ENCODE data around the gene TRAT1.

Gene TRAT1

GRCh38 chr3:108822123-108822897, at the start of gene TRAT1:
Gene TRAT1, plus strand, starts transcription at chr3:108822786. Its CDS starts 142 bp downstream, at chr3:108822928.
- no peak within 1 kb of the TSS for H3K4me3 ChIP-seq (ENCODE audit: low read depth, low read length)
- H3K27me3 ChIP-seq (ENCODE audit: control insufficient read depth, insufficient read depth, low read length) = no peaks in the 10 kb centered on the region
- H3K27ac ChIP-seq (ENCODE audit: low read depth, low read length) = no peak within 1 kb of the TSS
- H3K4me1 ChIP-seq (ENCODE audit: control insufficient read depth, insufficient read depth, low read length) = no peaks in the 10 kb centered on the region
- H3K9ac ChIP-seq (ENCODE audit: low read length) = no peak within 1 kb of the TSS
- no peaks in the 10 kb centered on the region for H3K36me3 ChIP-seq (ENCODE audit: control insufficient read depth, insufficient read depth, low read length)
- no peaks in the 10 kb centered on the region for H3K9me3 ChIP-seq (ENCODE audit: control insufficient read depth, insufficient read depth, low read depth, low read length)

GRCh38 chr3:108775649-108776048, 46.9 kb upstream of the TRAT1 start:
- Histone ChIP-seq H3K4me3 (ENCODE audit: low read depth, low read length) (no peak overlapping the region), H3K4me1 (ENCODE audit: control insufficient read depth, insufficient read depth, low read length) (no peaks in the 10 kb centered on the region), H3K36me3 (ENCODE audit: control insufficient read depth, insufficient read depth, low read length) (no peaks in the 10 kb centered on the region), H3K9me3 (ENCODE audit: control insufficient read depth, insufficient read depth, low read depth, low read length) (no peaks in the 10 kb centered on the region), H3K27ac (ENCODE audit: low read depth, low read length) (no peak overlapping the region), H3K9ac (ENCODE audit: low read length) (no peak overlapping the region), H3K27me3 (ENCODE audit: control insufficient read depth, insufficient read depth, low read length) (no peaks in the 10 kb centered on the region)

- Histone ChIP-seq H3K9me3 (ENCODE audit: control insufficient read depth, insufficient read depth, low read depth, low read length) (no peaks in the 10 kb centered on the region), H3K36me3 (ENCODE audit: control insufficient read depth, insufficient read depth, low read length) (no peaks in the 10 kb centered on the region), H3K27me3 (ENCODE audit: control insufficient read depth, insufficient read depth, low read length) (no peaks in the 10 kb centered on the region), H3K4me1 (ENCODE audit: control insufficient read depth, insufficient read depth, low read length) (no peaks in the 10 kb centered on the region), H3K9ac (ENCODE audit: low read length) (no peak overlapping the region), H3K4me3 (ENCODE audit: low read depth, low read length) (no peak overlapping the region), H3K27ac (ENCODE audit: low read depth, low read length) (no peak overlapping the region)
These were observed 43.1 kb upstream of the TRAT1 start for GRCh38 chr3:108779496-108779895.

- Histone ChIP-seq H3K4me3 (ENCODE audit: low read depth, low read length) (no peak overlapping the region), H3K4me1 (ENCODE audit: control insufficient read depth, insufficient read depth, low read length) (no peaks in the 10 kb centered on the region), H3K9me3 (ENCODE audit: control insufficient read depth, insufficient read depth, low read depth, low read length) (no peaks in the 10 kb centered on the region), H3K9ac (ENCODE audit: low read length) (no peak overlapping the region), H3K36me3 (ENCODE audit: control insufficient read depth, insufficient read depth, low read length) (no peaks in the 10 kb centered on the region), H3K27me3 (ENCODE audit: control insufficient read depth, insufficient read depth, low read length) (no peaks in the 10 kb centered on the region), H3K27ac (ENCODE audit: low read depth, low read length) (no peak overlapping the region)
These were observed 42.4 kb upstream of the TRAT1 start for GRCh38 chr3:108780235-108780634.

GRCh38 chr3:108791473-108791872, 31.1 kb upstream of the TRAT1 start:
- Histone ChIP-seq H3K9me3 (ENCODE audit: control insufficient read depth, insufficient read depth, low read depth, low read length) (0 out of 2 replicates have a peak, but pooled peaks cover 2% of the 10 kb centered on the region), H3K27me3 (ENCODE audit: control insufficient read depth, insufficient read depth, low read length) (no peaks in the 10 kb centered on the region), H3K36me3 (ENCODE audit: control insufficient read depth, insufficient read depth, low read length) (no peaks in the 10 kb centered on the region), H3K9ac (ENCODE audit: low read length) (no peak overlapping the region), H3K4me1 (ENCODE audit: control insufficient read depth, insufficient read depth, low read length) (no peaks in the 10 kb centered on the region), H3K4me3 (ENCODE audit: low read depth, low read length) (no peak overlapping the region), H3K27ac (ENCODE audit: low read depth, low read length) (no peak overlapping the region)

- H3K36me3 ChIP-seq (ENCODE audit: control insufficient read depth, insufficient read depth, low read length) = no peaks in the 10 kb centered on the region
- no peaks in the 10 kb centered on the region for H3K4me1 ChIP-seq (ENCODE audit: control insufficient read depth, insufficient read depth, low read length)
- H3K9ac ChIP-seq (ENCODE audit: low read length) = no peak overlapping the region
- no peak overlapping the region for H3K4me3 ChIP-seq (ENCODE audit: low read depth, low read length)
- H3K27me3 ChIP-seq (ENCODE audit: control insufficient read depth, insufficient read depth, low read length) = no peaks in the 10 kb centered on the region
- no peak overlapping the region for H3K27ac ChIP-seq (ENCODE audit: low read depth, low read length)
- no peaks in the 10 kb centered on the region for H3K9me3 ChIP-seq (ENCODE audit: control insufficient read depth, insufficient read depth, low read depth, low read length)
These were observed 18.1 kb upstream of the TRAT1 start for GRCh38 chr3:108804437-108804836.

GRCh38 chr3:108804966-108805365, 17.6 kb upstream of the TRAT1 start:
- Histone ChIP-seq H3K27me3 (ENCODE audit: control insufficient read depth, insufficient read depth, low read length) (no peaks in the 10 kb centered on the region), H3K4me3 (ENCODE audit: low read depth, low read length) (no peak overlapping the region), H3K27ac (ENCODE audit: low read depth, low read length) (no peak overlapping the region), H3K4me1 (ENCODE audit: control insufficient read depth, insufficient read depth, low read length) (no peaks in the 10 kb centered on the region), H3K9me3 (ENCODE audit: control insufficient read depth, insufficient read depth, low read depth, low read length) (no peaks in the 10 kb centered on the region), H3K9ac (ENCODE audit: low read length) (no peak overlapping the region), H3K36me3 (ENCODE audit: control insufficient read depth, insufficient read depth, low read length) (no peaks in the 10 kb centered on the region)

GRCh38 chr3:108806316-108806715, 16.3 kb upstream of the TRAT1 start:
- H3K27ac ChIP-seq (ENCODE audit: low read depth, low read length) = no peak overlapping the region
- no peak overlapping the region for H3K4me3 ChIP-seq (ENCODE audit: low read depth, low read length)

GRCh38 chr3:108818404-108818803, 4.2 kb upstream of the TRAT1 start:
- Histone ChIP-seq H3K27me3 (ENCODE audit: control insufficient read depth, insufficient read depth, low read length) (no peaks in the 10 kb centered on the region), H3K9ac (ENCODE audit: low read length) (no peak overlapping the region), H3K4me1 (ENCODE audit: control insufficient read depth, insufficient read depth, low read length) (no peaks in the 10 kb centered on the region), H3K27ac (ENCODE audit: low read depth, low read length) (no peak overlapping the region), H3K36me3 (ENCODE audit: control insufficient read depth, insufficient read depth, low read length) (no peaks in the 10 kb centered on the region), H3K4me3 (ENCODE audit: low read depth, low read length) (no peak overlapping the region), H3K9me3 (ENCODE audit: control insufficient read depth, insufficient read depth, low read depth, low read length) (no peaks in the 10 kb centered on the region)

More at GRCh38 chr3:108806316-108806715, 16.3 kb upstream of the TRAT1 start:
- H3K36me3 ChIP-seq (ENCODE audit: control insufficient read depth, insufficient read depth, low read length) = no peaks in the 10 kb centered on the region
- no peaks in the 10 kb centered on the region for H3K4me1 ChIP-seq (ENCODE audit: control insufficient read depth, insufficient read depth, low read length)
- H3K9ac ChIP-seq (ENCODE audit: low read length) = no peak overlapping the region
- no peaks in the 10 kb centered on the region for H3K27me3 ChIP-seq (ENCODE audit: control insufficient read depth, insufficient read depth, low read length)
- no peaks in the 10 kb centered on the region for H3K9me3 ChIP-seq (ENCODE audit: control insufficient read depth, insufficient read depth, low read depth, low read length)

- Histone ChIP-seq H3K27ac (ENCODE audit: low read depth, low read length) (no peak overlapping the region), H3K36me3 (ENCODE audit: control insufficient read depth, insufficient read depth, low read length) (no peaks in the 10 kb centered on the region), H3K4me3 (ENCODE audit: low read depth, low read length) (no peak overlapping the region), H3K4me1 (ENCODE audit: control insufficient read depth, insufficient read depth, low read length) (no peaks in the 10 kb centered on the region), H3K27me3 (ENCODE audit: control insufficient read depth, insufficient read depth, low read length) (no peaks in the 10 kb centered on the region), H3K9me3 (ENCODE audit: control insufficient read depth, insufficient read depth, low read depth, low read length) (no peaks in the 10 kb centered on the region), H3K9ac (ENCODE audit: low read length) (no peak overlapping the region)
These were observed 2.0 kb upstream of the TRAT1 start for GRCh38 chr3:108820586-108820985.

GRCh38 chr3:108823227-108823626, 641 bp downstream of the TRAT1 start:
- Histone ChIP-seq H3K27ac (ENCODE audit: low read depth, low read length) (no peak overlapping the region), H3K4me3 (ENCODE audit: low read depth, low read length) (no peak overlapping the region), H3K4me1 (ENCODE audit: control insufficient read depth, insufficient read depth, low read length) (no peaks in the 10 kb centered on the region), H3K27me3 (ENCODE audit: control insufficient read depth, insufficient read depth, low read length) (no peaks in the 10 kb centered on the region), H3K9ac (ENCODE audit: low read length) (no peak overlapping the region), H3K36me3 (ENCODE audit: control insufficient read depth, insufficient read depth, low read length) (no peaks in the 10 kb centered on the region), H3K9me3 (ENCODE audit: control insufficient read depth, insufficient read depth, low read depth, low read length) (no peaks in the 10 kb centered on the region)
